Measurements from ENCODE around the gene SDK1. TPM values are rescaled to one million over a fixed set of nuclear protein-coding genes. Genes with fewer than 3 reads are reported as not detected.
"Not testable (repeated sequence)": the region's sequence is repeated elsewhere in the genome, so short reads cannot be mapped to it uniquely, and the experiment has no call there.

SDK1 gene
- total RNA-seq, 2 experiments from 2014 or later = 0.20 to 0.25 TPM

- H3K4me1 Mint-ChIP-seq = no peaks in the 10 kb centered on the region
- no peak for ATAC-seq (ENCODE audit: low read depth)
- POLR2A ChIA-PET = no interaction called here
- H3K27me3 Mint-ChIP-seq = no peaks in the 10 kb centered on the region
- peaks cover 6% of the 10 kb centered on the region for H3K9me3 Mint-ChIP-seq
- no peak overlapping the region for H3K27ac Mint-ChIP-seq
- peaks cover 1% of the 10 kb centered on the region for H3K36me3 Mint-ChIP-seq
- no peak for DNase-seq
- no peak overlapping the region for H3K4me3 Mint-ChIP-seq
These were observed 437.9 kb downstream of the SDK1 start for GRCh38 chr7:3738964-3739363.

GRCh38 chr7:3739983-3740382 is 438.9 kb downstream of the SDK1 start:
- peaks cover 1% of the 10 kb centered on the region for H3K36me3 Mint-ChIP-seq
- POLR2A ChIA-PET = no interaction called here

GRCh38 chr7:3747467-3747866 is 446.4 kb downstream of the SDK1 start:
- Mint-ChIP-seq H3K4me3 (no peak overlapping the region), H3K4me1 (no peaks in the 10 kb centered on the region), H3K27ac (no peak overlapping the region), H3K9me3 (no peaks in the 10 kb centered on the region), H3K36me3 (no peaks in the 10 kb centered on the region), H3K27me3 (peaks cover 1% of the 10 kb centered on the region)
- DNase-seq (no peak), ATAC-seq (ENCODE audit: low read depth) (no peak)
- POLR2A ChIA-PET = no interaction called here

More at GRCh38 chr7:3739983-3740382, 438.9 kb downstream of the SDK1 start:
- H3K27ac Mint-ChIP-seq = no peak overlapping the region
- H3K4me1 Mint-ChIP-seq = no peaks in the 10 kb centered on the region
- DNase-seq (no peak), ATAC-seq (ENCODE audit: low read depth) (no peak)
- no peaks in the 10 kb centered on the region for H3K27me3 Mint-ChIP-seq
- no peak overlapping the region for H3K4me3 Mint-ChIP-seq
- peaks cover 6% of the 10 kb centered on the region for H3K9me3 Mint-ChIP-seq

GRCh38 chr7:3748389-3748788 is 447.3 kb downstream of the SDK1 start:
- POLR2A ChIA-PET = no interaction called here
- H3K27me3 Mint-ChIP-seq = peaks cover 1% of the 10 kb centered on the region
- no peaks in the 10 kb centered on the region for H3K4me1 Mint-ChIP-seq
- no peaks in the 10 kb centered on the region for H3K9me3 Mint-ChIP-seq
- ATAC-seq (ENCODE audit: low read depth) (no peak), DNase-seq (no peak)
- H3K27ac Mint-ChIP-seq = no peak overlapping the region
- H3K4me3 Mint-ChIP-seq = no peak overlapping the region
- H3K36me3 Mint-ChIP-seq = no peaks in the 10 kb centered on the region

- Mint-ChIP-seq H3K27ac (no peak overlapping the region), H3K4me3 (no peak overlapping the region), H3K36me3 (no peaks in the 10 kb centered on the region), H3K27me3 (peaks cover 1% of the 10 kb centered on the region), H3K4me1 (no peaks in the 10 kb centered on the region), H3K9me3 (no peaks in the 10 kb centered on the region)
- DNase-seq (no peak), ATAC-seq (ENCODE audit: low read depth) (no peak)
- POLR2A ChIA-PET = no interaction called here
These were observed 452.8 kb downstream of the SDK1 start for GRCh38 chr7:3753868-3754267.

- Mint-ChIP-seq H3K36me3 (no peaks in the 10 kb centered on the region), H3K4me1 (no peaks in the 10 kb centered on the region), H3K27ac (no peak overlapping the region), H3K9me3 (no peaks in the 10 kb centered on the region), H3K27me3 (peaks cover under 1% of the 10 kb centered on the region), H3K4me3 (no peak overlapping the region)
- POLR2A ChIA-PET = no interaction called here
- ATAC-seq (ENCODE audit: low read depth) (no peak), DNase-seq (no peak)
These were observed 453.7 kb downstream of the SDK1 start for GRCh38 chr7:3754493-3755341.

- H3K4me1 Mint-ChIP-seq; DNase-seq; H3K4me3 Mint-ChIP-seq; H3K9me3 Mint-ChIP-seq; H3K27ac Mint-ChIP-seq; H3K27me3 Mint-ChIP-seq; POLR2A ChIA-PET; ATAC-seq (ENCODE audit: low read depth); H3K36me3 Mint-ChIP-seq: not testable (repeated sequence)
These were observed 454.9 kb downstream of the SDK1 start for GRCh38 chr7:3755778-3756453.

GRCh38 chr7:3757059-3757458 is 456.0 kb downstream of the SDK1 start:
- H3K27ac Mint-ChIP-seq = no peak overlapping the region
- H3K27me3 Mint-ChIP-seq = peaks cover 2% of the 10 kb centered on the region
- no peaks in the 10 kb centered on the region for H3K36me3 Mint-ChIP-seq
- H3K9me3 Mint-ChIP-seq = no peaks in the 10 kb centered on the region
- no peak overlapping the region for H3K4me3 Mint-ChIP-seq
- POLR2A ChIA-PET = no interaction called here
- ATAC-seq (ENCODE audit: low read depth) (no peak), DNase-seq (no peak)
- H3K4me1 Mint-ChIP-seq = no peaks in the 10 kb centered on the region

- H3K27me3 Mint-ChIP-seq = peaks cover 13% of the 10 kb centered on the region
- H3K9me3 Mint-ChIP-seq = no peaks in the 10 kb centered on the region
- H3K36me3 Mint-ChIP-seq = no peaks in the 10 kb centered on the region
- DNase-seq = no peak
- no peaks in the 10 kb centered on the region for H3K4me1 Mint-ChIP-seq
- no peak overlapping the region for H3K27ac Mint-ChIP-seq
- POLR2A ChIA-PET = no interaction called here
- no peak for ATAC-seq (ENCODE audit: low read depth)
- H3K4me3 Mint-ChIP-seq = no peak overlapping the region
These were observed 459.6 kb downstream of the SDK1 start for GRCh38 chr7:3760651-3761050.

- ATAC-seq (ENCODE audit: low read depth) (no peak), DNase-seq (no peak)
- Mint-ChIP-seq H3K4me1 (no peaks in the 10 kb centered on the region), H3K4me3 (no peak overlapping the region), H3K27ac (no peak overlapping the region), H3K36me3 (no peaks in the 10 kb centered on the region), H3K27me3 (peaks cover 13% of the 10 kb centered on the region), H3K9me3 (no peaks in the 10 kb centered on the region)
- POLR2A ChIA-PET = no interaction called here
These were observed 461.2 kb downstream of the SDK1 start for GRCh38 chr7:3762146-3762831.

GRCh38 chr7:3767917-3768777 is 467.1 kb downstream of the SDK1 start:
- POLR2A ChIA-PET = no interaction called here
- Mint-ChIP-seq H3K36me3 (no peaks in the 10 kb centered on the region), H3K4me1 (no peaks in the 10 kb centered on the region), H3K27ac (no peak overlapping the region), H3K4me3 (no peak overlapping the region), H3K27me3 (peaks cover 10% of the 10 kb centered on the region), H3K9me3 (no peaks in the 10 kb centered on the region)
- no peak for ATAC-seq (ENCODE audit: low read depth)
- no peak for DNase-seq

- H3K27me3 Mint-ChIP-seq = peaks cover 10% of the 10 kb centered on the region
- ATAC-seq (ENCODE audit: low read depth) = no peak
- H3K4me3 Mint-ChIP-seq = no peak overlapping the region
- DNase-seq = no peak
- no peaks in the 10 kb centered on the region for H3K9me3 Mint-ChIP-seq
- no peaks in the 10 kb centered on the region for H3K36me3 Mint-ChIP-seq
- no peaks in the 10 kb centered on the region for H3K4me1 Mint-ChIP-seq
- no peak overlapping the region for H3K27ac Mint-ChIP-seq
- POLR2A ChIA-PET = no interaction called here
These were observed 470.9 kb downstream of the SDK1 start for GRCh38 chr7:3771906-3772305.

GRCh38 chr7:3778345-3778744 is 477.3 kb downstream of the SDK1 start:
- DNase-seq = no peak
- peaks cover 7% of the 10 kb centered on the region for H3K9me3 Mint-ChIP-seq
- no peaks in the 10 kb centered on the region for H3K4me1 Mint-ChIP-seq
- no peak for ATAC-seq (ENCODE audit: low read depth)
- H3K27me3 Mint-ChIP-seq = no peaks in the 10 kb centered on the region
- no peak overlapping the region for H3K4me3 Mint-ChIP-seq
- POLR2A ChIA-PET = no interaction called here
- H3K36me3 Mint-ChIP-seq = peaks cover 2% of the 10 kb centered on the region
- no peak overlapping the region for H3K27ac Mint-ChIP-seq

Measured in activated naive CD8-positive, alpha-beta T cell treated with anti-CD3 and anti-CD28 coated beads, Interleukin-2, amount 10 ng/mL, durations not matched to agents 7 days and 5 days (primary cell).